Ascending aorta (tissue), 2 donors: ENCODE results near the gene ZAP70. TPM values are rescaled to one million over a fixed set of nuclear protein-coding genes. Genes with fewer than 3 reads are reported as not detected.

Experiments
- DNase-seq, 2 donors: peaks; one replicate each; pipeline ENCODE4 v3.0.0-alpha.2; 2019; ENCODE audit warnings: low spot score in 2 of 2
- H3K27ac ChIP-seq, 2 donors: fragments of 200-600 bp; sonication (generic); one replicate each; pipeline ENCODE4 v1.5.1; 2016 to 2017; ENCODE audit warnings: mild to moderate bottlenecking in 1 of 2
- H3K27me3 ChIP-seq: fragments of 200-600 bp; sonication (generic); one replicate; pipeline ENCODE4 v1.5.1; 2017
- H3K36me3 ChIP-seq, 2 donors: fragments of 200-600 bp; sonication (generic); one replicate each; pipeline ENCODE4 v1.5.1; 2016
- H3K4me1 ChIP-seq, 2 donors: fragments of 200-600 bp; sonication (generic); one replicate each; pipeline ENCODE4 v1.5.1; 2016 to 2017; ENCODE audit warnings: mild to moderate bottlenecking in 1 of 2
- H3K4me3 ChIP-seq, 2 donors: fragments of 200-600 bp; sonication (generic); one replicate each; pipeline ENCODE4 v1.5.1; 2016 to 2017; ENCODE audit warnings: mild to moderate bottlenecking in 1 of 2
- H3K9me3 ChIP-seq, 2 donors: fragments of 200-600 bp; sonication (generic); one replicate each; pipeline ENCODE4 v1.5.1; 2016
- intact Hi-C: fragments of 100-400 bp; cut with DNase I; formaldehyde crosslinking; loops from one replicate; pipeline ENCODE4 v1.15.1; 2023
- total RNA-seq: library from RNA; depleted of rRNA; stranded (reverse); fragments of >200 nt; gene quantifications from one replicate; pipeline ENCODE4 v1.1.0, GENCODE V29; 2016
- TF ChIP-seq, protein P1 (sequence below), 3 experiments: fragments of 200-600 bp in 2 of 3; fragments of 450-650 bp in 1 of 3; sonication (generic) in 2 of 3; IDR thresholded peaks; one replicate each; pipeline ENCODE4 v1.5.1; 2016 to 2019; ENCODE audit warnings: antibody characterized with exemption in 3 of 3, mild to moderate bottlenecking in 1 of 3, moderate library complexity in 1 of 3

Gene ZAP70
- total RNA-seq, 1 donor from 2014 or later = 2.7 TPM

DNA sequence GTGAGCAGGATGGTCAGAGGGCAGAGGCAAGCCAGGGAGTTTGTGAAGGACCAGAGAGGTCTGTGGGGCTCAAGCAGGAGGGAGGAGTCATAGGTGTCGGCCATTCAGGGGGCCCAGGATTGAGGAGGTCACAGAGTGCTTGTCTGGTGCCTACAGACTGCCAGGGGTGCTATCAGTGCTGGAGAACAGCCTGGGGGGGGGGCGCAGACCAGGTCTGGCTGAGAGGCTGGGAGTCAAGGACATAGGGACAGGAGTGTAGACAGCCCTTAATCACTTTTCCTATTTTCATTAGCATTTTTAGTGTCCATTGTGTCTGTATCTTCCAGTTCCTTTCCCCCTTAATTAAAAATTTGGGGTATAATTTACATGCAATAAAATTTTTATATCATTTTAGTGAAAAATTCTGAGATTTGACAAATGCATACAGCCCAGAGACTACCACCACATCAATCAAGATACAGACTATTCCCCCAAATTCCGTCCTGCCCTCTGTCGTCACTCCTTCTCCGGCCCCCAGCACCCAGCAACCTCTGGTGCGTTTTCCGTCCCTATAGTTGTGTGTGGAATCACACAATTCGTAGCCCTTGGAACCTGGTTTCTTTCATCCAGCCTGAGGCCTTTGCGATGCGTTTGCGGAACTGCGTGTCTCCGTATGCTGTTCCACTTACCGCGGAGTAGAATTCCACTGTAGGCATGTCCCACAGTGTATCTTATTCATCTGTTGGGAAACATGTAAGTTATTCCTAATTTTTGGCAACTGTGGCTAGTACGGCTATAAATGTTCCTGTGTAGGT, 6.2 kb downstream of the ZAP70 start:
- Histone ChIP-seq H3K9me3 (no peaks in the 10 kb centered on the region), H3K27ac (no peak overlapping the region), H3K36me3 (no peaks in the 10 kb centered on the region), H3K4me1 (no peaks in the 10 kb centered on the region), H3K4me3 (no peak overlapping the region), H3K27me3 (no peaks in the 10 kb centered on the region)
- TF ChIP-seq, protein P1, sequence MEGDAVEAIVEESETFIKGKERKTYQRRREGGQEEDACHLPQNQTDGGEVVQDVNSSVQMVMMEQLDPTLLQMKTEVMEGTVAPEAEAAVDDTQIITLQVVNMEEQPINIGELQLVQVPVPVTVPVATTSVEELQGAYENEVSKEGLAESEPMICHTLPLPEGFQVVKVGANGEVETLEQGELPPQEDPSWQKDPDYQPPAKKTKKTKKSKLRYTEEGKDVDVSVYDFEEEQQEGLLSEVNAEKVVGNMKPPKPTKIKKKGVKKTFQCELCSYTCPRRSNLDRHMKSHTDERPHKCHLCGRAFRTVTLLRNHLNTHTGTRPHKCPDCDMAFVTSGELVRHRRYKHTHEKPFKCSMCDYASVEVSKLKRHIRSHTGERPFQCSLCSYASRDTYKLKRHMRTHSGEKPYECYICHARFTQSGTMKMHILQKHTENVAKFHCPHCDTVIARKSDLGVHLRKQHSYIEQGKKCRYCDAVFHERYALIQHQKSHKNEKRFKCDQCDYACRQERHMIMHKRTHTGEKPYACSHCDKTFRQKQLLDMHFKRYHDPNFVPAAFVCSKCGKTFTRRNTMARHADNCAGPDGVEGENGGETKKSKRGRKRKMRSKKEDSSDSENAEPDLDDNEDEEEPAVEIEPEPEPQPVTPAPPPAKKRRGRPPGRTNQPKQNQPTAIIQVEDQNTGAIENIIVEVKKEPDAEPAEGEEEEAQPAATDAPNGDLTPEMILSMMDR (IDR thresholded peaks at IDR 0.05) = no peak
- intact Hi-C loops = no loop called here
- no peak for DNase-seq

DNA sequence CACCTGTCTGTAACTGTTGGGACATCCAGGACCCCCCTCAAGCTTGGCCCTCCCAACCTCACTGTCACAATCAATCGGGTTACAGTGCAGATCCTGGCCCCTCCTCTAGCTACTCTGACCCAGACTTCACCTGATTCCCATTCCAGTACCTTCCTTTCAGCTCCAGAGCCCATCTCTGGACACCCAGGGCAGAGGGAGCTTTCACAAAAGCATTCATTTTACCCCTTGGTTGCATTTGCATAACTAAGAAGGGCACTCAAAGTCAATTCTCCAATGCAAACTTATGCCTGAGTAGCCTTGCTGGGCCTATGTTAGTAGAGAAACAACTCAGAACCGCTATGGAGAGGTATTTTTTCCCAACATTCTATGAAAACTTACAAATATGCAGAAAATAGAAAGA, 7.4 kb downstream of the ZAP70 start:
- TF ChIP-seq, protein P1 (IDR thresholded peaks at IDR 0.05) = no peak
- no peaks in the 10 kb centered on the region for H3K4me1 ChIP-seq

DNA sequence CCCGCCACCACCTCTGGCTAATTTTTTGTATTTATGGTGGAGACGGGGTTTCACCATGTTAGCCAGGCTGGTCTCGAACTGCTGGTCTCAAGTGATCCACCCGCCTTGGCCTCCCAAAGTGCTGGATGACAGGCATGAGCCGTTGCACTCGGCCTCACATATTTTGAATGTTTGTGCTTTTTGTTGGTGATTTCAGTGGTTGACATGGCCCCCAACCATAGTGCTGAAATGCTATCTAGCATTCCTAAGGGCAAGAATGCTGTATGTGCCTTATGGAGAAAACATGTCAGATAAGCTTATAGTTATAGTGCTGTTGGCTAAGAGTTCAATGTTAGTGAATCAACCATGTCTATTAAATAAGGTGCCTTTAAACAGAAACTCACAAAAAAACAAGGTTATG, 8.9 kb downstream of the ZAP70 start:
- no peak for DNase-seq
- Histone ChIP-seq H3K4me3 (no peak overlapping the region), H3K27ac (no peak overlapping the region), H3K4me1 (no peaks in the 10 kb centered on the region), H3K36me3 (no peaks in the 10 kb centered on the region), H3K9me3 (no peaks in the 10 kb centered on the region), H3K27me3 (no peaks in the 10 kb centered on the region)
- TF ChIP-seq, protein P1 (IDR thresholded peaks at IDR 0.05) = no peak
- intact Hi-C loops = no loop called here

More for the DNA sequence above, 7.4 kb downstream of the ZAP70 start:
- no peak for DNase-seq
- Histone ChIP-seq H3K27ac (no peak overlapping the region), H3K27me3 (no peaks in the 10 kb centered on the region), H3K4me3 (no peak overlapping the region), H3K9me3 (no peaks in the 10 kb centered on the region), H3K36me3 (no peaks in the 10 kb centered on the region)
- intact Hi-C loops = no loop called here

DNA sequence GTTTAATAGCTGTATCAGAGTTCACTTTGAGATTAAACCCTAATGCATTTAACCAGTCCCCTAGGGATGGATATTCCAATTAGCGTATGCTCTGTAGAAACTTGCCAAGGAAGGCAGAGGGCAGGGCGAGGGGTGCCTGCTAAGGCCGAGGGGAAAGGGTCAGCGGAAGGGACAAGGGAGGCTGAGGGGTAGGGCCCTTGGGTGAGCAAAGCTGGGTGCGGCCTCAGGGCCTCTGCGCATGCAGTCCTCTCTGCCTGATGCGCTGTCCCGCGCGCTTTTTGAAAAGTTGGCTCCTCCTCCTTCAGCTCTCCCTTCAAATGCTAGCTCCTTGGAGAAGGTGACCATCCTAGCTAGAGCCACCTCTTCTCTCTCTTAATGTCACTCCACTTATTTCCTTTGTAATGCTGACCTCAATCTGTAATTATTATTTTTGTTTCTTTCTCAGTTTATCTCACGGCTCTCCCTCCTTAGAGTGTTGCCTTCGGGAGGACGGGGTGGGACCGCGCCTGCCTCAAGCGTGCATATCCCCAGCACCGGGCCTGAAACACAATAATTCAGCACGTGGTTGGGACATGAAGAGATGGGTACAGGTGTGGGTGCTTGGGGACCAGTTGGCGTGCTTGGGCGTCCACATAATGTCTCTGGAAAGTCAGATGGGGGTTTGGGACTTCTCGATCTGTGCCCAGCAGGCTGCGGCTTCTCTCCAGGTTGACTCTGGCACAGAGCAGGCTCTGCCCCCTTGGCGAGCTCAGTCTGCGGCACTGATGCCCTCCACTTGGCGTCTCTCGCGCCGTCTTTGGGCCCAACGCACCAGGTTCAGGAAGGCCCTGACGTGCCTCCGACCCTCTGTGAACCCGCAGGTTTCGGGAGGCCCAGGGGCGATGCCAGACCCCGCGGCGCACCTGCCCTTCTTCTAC, 10.0 kb downstream of the ZAP70 start:
- Histone ChIP-seq H3K9me3 (no peaks in the 10 kb centered on the region), H3K4me3 (no peak overlapping the region), H3K36me3 (no peaks in the 10 kb centered on the region), H3K4me1 (no peaks in the 10 kb centered on the region), H3K27me3 (no peaks in the 10 kb centered on the region), H3K27ac (no peak overlapping the region)
- intact Hi-C loops = no loop called here
- TF ChIP-seq, protein P1 (IDR thresholded peaks at IDR 0.05) = no peak
- DNase-seq = no peak

DNA sequence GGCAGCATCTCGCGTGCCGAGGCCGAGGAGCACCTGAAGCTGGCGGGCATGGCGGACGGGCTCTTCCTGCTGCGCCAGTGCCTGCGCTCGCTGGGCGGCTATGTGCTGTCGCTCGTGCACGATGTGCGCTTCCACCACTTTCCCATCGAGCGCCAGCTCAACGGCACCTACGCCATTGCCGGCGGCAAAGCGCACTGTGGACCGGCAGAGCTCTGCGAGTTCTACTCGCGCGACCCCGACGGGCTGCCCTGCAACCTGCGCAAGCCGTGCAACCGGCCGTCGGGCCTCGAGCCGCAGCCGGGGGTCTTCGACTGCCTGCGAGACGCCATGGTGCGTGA, 10.7 kb downstream of the ZAP70 start:
- H3K4me1 ChIP-seq = no peaks in the 10 kb centered on the region
- H3K4me3 ChIP-seq = no peak overlapping the region
- H3K27ac ChIP-seq = no peak overlapping the region
- TF ChIP-seq, protein P1 (IDR thresholded peaks at IDR 0.05) = no peak
- H3K27me3 ChIP-seq = no peaks in the 10 kb centered on the region
- H3K9me3 ChIP-seq = no peaks in the 10 kb centered on the region
- no peaks in the 10 kb centered on the region for H3K36me3 ChIP-seq
- DNase-seq = no peak
- intact Hi-C loops = no loop called here
